Erythroblast (primary cell): ENCODE results near the gene RAB31.

ENCODE experiments used
- GATA1 ChIP-seq: IDR thresholded peaks from 2 replicates; pipeline ENCODE4 v1.6.1; 2011; ENCODE audit warnings: low read depth, mild to moderate bottlenecking, control low read depth, low read length, moderate library complexity
- POLR2A ChIP-seq: IDR thresholded peaks from 2 replicates; pipeline ENCODE4 v1.6.1; 2011; ENCODE audit warnings: mild to moderate bottlenecking, low read length

DNA sequence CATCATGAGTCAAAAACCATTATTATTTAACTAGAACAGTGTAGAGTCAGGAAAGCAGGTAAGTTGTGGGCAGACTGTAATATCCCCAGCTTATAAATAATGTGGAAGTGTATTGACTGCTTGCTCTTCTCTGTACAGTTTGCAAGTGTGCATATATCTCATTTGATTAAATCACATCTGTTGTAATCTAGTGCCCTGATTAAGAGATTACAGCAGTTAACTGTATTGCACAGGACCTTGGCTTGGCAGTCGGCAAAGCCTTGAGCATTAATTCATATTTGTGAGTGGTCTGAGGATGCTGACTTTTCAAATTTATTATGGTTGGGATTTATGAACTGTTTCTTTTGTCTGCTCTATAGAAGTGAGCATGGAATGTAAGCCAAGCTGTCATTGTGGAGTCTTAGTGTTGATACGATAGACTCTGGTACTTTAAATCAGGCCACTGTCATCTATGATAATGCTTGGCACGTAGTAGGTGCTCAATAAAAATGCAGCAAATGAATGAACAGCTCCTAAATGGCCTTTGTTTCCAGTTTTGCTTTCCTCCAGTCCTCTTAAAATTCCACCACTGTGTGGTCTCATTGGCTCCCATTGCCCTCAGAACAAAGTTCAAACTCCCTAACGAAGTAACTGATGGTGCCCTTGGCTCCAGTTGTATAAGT, 48.3 kb downstream of the RAB31 start:
- TF ChIP-seq POLR2A = no peak
- TF ChIP-seq GATA1 = no peak
